ENCODE data around the gene SNX9. TPM values are rescaled to one million over a fixed set of nuclear protein-coding genes. Genes with fewer than 3 reads are reported as not detected.
A peak's percentile ranks its signal among the peaks of the same experiment; 100 is the strongest.

SNX9 gene
- total RNA-seq, 6 donors from 2014 or later: 13.6 to 31.6 (median 19.0) TPM

DNA sequence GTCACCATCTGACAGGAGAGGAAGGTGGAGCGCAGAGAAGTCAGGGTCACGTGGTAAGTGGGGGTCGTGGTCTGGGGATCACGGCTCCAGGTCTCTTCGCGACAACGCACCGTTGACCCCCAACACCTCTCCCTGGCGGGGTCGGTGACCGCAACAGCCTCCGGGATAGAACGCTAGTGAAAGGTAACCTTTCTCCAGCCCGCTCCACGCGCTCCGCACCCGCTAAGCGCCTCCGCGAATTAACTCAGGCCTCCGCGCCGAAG lies 158.0 kb downstream of the SNX9 start:
- H3K4me1 ChIP-seq: peaks cover 0 to 24% (median 12%) of the 10 kb centered on the region in 4 donors
- H3K27ac ChIP-seq: peak overlapping the region in 2 of 4 donors; percentile 48 to 81
- peaks cover 0 to 5% (median 0%) of the 10 kb centered on the region in 4 donors for H3K27me3 ChIP-seq
- H3K36me3 ChIP-seq: no peaks in the 10 kb centered on the region
- TF ChIP-seq, protein P1, sequence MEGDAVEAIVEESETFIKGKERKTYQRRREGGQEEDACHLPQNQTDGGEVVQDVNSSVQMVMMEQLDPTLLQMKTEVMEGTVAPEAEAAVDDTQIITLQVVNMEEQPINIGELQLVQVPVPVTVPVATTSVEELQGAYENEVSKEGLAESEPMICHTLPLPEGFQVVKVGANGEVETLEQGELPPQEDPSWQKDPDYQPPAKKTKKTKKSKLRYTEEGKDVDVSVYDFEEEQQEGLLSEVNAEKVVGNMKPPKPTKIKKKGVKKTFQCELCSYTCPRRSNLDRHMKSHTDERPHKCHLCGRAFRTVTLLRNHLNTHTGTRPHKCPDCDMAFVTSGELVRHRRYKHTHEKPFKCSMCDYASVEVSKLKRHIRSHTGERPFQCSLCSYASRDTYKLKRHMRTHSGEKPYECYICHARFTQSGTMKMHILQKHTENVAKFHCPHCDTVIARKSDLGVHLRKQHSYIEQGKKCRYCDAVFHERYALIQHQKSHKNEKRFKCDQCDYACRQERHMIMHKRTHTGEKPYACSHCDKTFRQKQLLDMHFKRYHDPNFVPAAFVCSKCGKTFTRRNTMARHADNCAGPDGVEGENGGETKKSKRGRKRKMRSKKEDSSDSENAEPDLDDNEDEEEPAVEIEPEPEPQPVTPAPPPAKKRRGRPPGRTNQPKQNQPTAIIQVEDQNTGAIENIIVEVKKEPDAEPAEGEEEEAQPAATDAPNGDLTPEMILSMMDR (IDR thresholded peaks at IDR 0.05): no peak
- TF ChIP-seq POLR2A (IDR thresholded peaks at IDR 0.05) (no peak), POLR2AphosphoS5 (IDR thresholded peaks at IDR 0.05) (no peak), EP300 (IDR thresholded peaks at IDR 0.05) (no peak)
- ATAC-seq (ENCODE audit: low FRiP score in 2 of 2) (no peak), DNase-seq (no peak)
- peak overlapping the region in 3 of 4 donors; percentile 82 to 94 (median 91) for H3K4me3 ChIP-seq
- WGBS, 2 donors: 18% methylated on average over 13 of the region's 24 CpGs; no CpG with 5 or more reads in 1 of the 2 donors
- no peaks in the 10 kb centered on the region for H3K9me3 ChIP-seq

DNA sequence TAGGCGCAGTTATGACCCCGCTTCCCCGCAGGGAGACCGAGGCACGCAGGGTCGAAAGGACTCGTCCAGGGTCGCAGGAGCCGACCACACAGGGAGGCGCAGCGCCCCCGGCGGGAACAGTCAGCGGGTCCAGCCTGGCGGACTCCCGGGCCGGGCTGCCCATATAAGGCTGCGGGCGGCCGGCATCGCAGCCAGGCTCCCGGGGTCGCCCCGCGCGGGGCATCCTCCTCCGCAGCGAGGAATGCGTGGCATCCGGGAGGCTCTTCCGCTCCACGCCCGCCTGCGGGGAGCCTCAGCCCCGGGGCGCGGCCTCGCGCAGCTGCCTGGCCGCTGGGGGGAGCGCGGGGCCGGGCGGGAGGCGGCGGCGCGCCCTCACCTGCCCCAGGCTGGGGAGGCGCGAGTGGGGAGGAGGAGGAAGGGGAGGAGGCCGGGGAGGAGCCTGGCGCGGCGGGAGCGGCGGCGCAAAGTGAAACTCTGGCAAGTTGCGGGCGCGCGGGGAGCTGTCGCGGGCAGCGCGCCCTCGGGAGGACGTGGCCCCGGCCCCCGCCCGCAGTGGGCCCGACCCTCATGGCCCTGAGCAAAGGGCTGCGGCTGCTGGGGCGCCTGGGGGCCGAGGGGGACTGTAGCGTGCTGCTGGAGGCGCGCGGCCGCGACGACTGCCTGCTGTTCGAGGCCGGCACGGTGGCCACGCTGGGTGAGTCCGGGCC lies 158.5 kb downstream of the SNX9 start, which contains the start of gene SYNJ2:
Gene SYNJ2 (plus strand): TSS at position 469 of the 707 bp plus-strand sequence. CDS start 99 bp downstream, at position 568.
- H3K27ac ChIP-seq: peak within 1 kb of the TSS; percentile 5 to 81 (median 52)
- no peak for TF ChIP-seq POLR2AphosphoS5 (IDR thresholded peaks at IDR 0.05)
- TF ChIP-seq POLR2A (IDR thresholded peaks at IDR 0.05): peak in 2 of 4 donors; percentile 30 to 55
- TF ChIP-seq, protein P1 (IDR thresholded peaks at IDR 0.05): peak; percentile 37 to 70 (median 58)
- no peak for TF ChIP-seq EP300 (IDR thresholded peaks at IDR 0.05)
- H3K9me3 ChIP-seq: no peaks in the 10 kb centered on the region
- DNase-seq: peak; percentile 80 to 95
- peaks cover 0 to 5% (median 0%) of the 10 kb centered on the region in 4 donors for H3K27me3 ChIP-seq
- H3K36me3 ChIP-seq: no peaks in the 10 kb centered on the region
- peaks cover 0 to 24% (median 12%) of the 10 kb centered on the region in 4 donors for H3K4me1 ChIP-seq
- peak within 1 kb of the TSS; percentile 41 to 94 (median 86) for H3K4me3 ChIP-seq
- peak; percentile 81 to 92 for ATAC-seq (ENCODE audit: low FRiP score in 2 of 2)
- 0% methylated on average over 4 to 19 of the region's 86 CpGs for WGBS, 2 donors

DNA sequence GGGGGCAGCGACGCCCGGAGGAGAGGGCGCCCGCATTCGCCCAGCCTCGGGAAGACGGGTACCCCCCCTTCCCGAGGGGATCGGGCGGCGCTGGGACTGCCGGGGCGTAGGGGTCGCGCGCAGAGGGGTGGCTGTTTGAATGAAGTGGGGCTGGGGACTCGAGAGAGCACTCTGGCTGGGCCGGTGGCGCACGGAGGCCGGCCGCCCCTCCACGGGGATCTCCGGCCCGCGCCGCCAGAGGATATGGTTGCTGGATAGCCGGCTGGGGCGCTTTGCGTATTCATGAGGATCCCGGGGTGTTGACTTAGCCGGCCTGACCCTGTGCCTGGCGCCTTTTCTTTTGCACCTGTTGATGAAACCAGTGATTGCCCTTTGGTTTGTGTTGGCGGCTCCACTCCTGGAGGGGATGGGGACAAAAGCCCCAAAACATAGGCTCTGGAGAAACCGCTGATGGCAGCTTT lies 159.1 kb downstream of the SNX9 start:
- Histone ChIP-seq H3K27ac (peak overlapping the region; percentile 5 to 81 (median 52)), H3K4me1 (peaks cover 0 to 24% (median 12%) of the 10 kb centered on the region in 4 donors), H3K4me3 (peak overlapping the region; percentile 41 to 94 (median 86)), H3K27me3 (peaks cover 0 to 5% (median 0%) of the 10 kb centered on the region in 4 donors), H3K9me3 (no peaks in the 10 kb centered on the region), H3K36me3 (no peaks in the 10 kb centered on the region)
- WGBS, 2 donors: 4 to 17% methylated on average over 4 to 14 of the region's 36 CpGs
- DNase-seq (peak in 1 of 2 donors; percentile 38), ATAC-seq (ENCODE audit: low FRiP score in 2 of 2) (peak in 1 of 2 donors; percentile 60)
- no peak for TF ChIP-seq POLR2AphosphoS5 (IDR thresholded peaks at IDR 0.05)
- TF ChIP-seq, protein P1 (IDR thresholded peaks at IDR 0.05): no peak
- no peak for TF ChIP-seq POLR2A (IDR thresholded peaks at IDR 0.05)
- no peak for TF ChIP-seq EP300 (IDR thresholded peaks at IDR 0.05)

DNA sequence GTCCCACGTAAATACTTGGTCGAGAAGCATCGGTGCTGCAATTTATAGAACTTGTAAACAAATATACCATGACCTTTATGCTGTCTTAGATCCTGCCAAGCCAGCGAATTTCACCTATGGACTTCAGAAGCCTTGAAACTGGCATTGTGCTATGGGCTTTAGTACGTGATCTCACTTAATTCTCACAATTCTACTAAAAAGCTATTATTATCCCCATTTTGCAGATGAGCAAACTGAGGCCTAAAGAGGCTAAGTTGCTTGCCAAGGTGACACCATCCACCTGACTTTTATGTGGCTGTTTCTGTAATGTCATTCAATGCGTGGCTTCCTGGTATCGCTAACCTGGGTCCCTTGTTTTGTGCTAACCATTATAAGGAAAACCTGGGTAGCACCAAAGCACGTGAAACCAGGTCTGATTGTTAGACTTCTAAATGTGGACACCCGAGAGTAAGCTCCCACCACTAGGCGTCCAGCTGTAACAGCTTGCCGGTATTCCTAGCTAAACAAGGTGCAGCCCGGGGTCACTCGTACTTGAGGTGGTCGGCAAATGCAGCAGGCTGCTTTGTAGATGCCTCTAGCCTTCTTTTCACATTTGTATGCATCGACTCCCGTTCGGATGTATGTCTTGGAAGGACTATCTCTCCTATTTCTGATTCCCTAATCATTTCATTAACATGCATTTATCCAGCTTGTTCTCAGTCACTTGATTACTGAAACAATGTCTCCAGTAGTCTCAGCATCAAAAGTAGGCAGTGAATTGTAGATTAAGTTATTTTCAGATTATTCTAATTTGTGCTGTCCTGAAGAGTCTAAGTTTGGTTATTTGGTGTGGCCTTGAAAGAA lies 159.7 kb downstream of the SNX9 start:
- 68 to 74% methylated on average over 17 of the region's 17 CpGs for WGBS, 2 donors
- no peak for DNase-seq

More for the DNA sequence above, 159.7 kb downstream of the SNX9 start:
- ATAC-seq (ENCODE audit: low FRiP score in 2 of 2): no peak
- H3K9me3 ChIP-seq: no peaks in the 10 kb centered on the region
- H3K27ac ChIP-seq: peak overlapping the region in 1 of 4 donors; percentile 5
- peaks cover 0 to 24% (median 12%) of the 10 kb centered on the region in 4 donors for H3K4me1 ChIP-seq
- no peaks in the 10 kb centered on the region for H3K36me3 ChIP-seq
- peaks cover 0 to 5% (median 0%) of the 10 kb centered on the region in 4 donors for H3K27me3 ChIP-seq
- H3K4me3 ChIP-seq: peak overlapping the region; percentile 41 to 94 (median 86)
- TF ChIP-seq, protein P1 (IDR thresholded peaks at IDR 0.05): no peak
- TF ChIP-seq POLR2AphosphoS5 (IDR thresholded peaks at IDR 0.05): no peak
- TF ChIP-seq POLR2A (IDR thresholded peaks at IDR 0.05): no peak
- no peak for TF ChIP-seq EP300 (IDR thresholded peaks at IDR 0.05)

All from upper lobe of left lung (tissue), 6 donors.